ENCODE measurements around the gene SNAI3. TPM values are rescaled to one million over a fixed set of nuclear protein-coding genes. Genes with fewer than 3 reads are reported as not detected.

SNAI3 gene
- total RNA-seq, 1 experiment from 2014 or later = 9.1 TPM

DNA sequence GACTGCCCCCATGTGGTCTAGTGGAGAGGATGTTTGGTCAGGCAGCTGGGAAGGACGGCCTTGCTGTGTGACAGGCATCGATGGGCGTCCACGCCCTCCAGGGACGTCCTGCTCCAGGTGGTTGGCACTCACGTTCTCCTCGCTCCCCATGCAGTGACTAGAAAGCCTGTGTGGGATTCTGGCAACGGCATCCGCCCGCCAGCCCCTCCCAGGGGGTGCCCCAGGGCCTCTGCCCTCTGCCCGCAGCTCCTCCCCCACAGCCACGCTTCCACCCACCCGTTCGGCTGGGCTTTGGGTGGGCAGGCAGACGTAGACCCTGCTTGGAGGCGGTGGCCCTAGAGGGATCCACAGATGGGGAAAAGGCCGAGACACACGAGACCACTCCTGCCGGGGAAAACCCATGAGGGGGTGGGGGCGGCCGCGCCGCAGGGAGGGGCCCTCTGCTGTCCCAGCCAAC lies 52.6 kb downstream of the SNAI3 start:
- H3K9me3 Mint-ChIP-seq = no peaks in the 10 kb centered on the region
- ChIA-PET POLR2A (interaction anchor here (1.1 to 1.9 kb wide), 2 partner anchors 24 to 63 kb away, joined by 5 to 6 read pairs; partner anchors contain the start of gene ZC3H18), CTCF (interaction anchor here (0.5 to 3.4 kb wide), 24 partner anchors 9 to 212 kb away, joined by 3 to 17 read pairs (median 4); partner anchors contain the start of gene ZC3H18)
- H3K27me3 Mint-ChIP-seq (ENCODE audit: low read depth) = peaks cover 10% of the 10 kb centered on the region
- TF ChIP-seq, protein P1, sequence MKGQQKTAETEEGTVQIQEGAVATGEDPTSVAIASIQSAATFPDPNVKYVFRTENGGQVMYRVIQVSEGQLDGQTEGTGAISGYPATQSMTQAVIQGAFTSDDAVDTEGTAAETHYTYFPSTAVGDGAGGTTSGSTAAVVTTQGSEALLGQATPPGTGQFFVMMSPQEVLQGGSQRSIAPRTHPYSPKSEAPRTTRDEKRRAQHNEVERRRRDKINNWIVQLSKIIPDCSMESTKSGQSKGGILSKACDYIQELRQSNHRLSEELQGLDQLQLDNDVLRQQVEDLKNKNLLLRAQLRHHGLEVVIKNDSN (CRISPR knock-in tag; IDR thresholded peaks at IDR 0.05) = 0 out of 2 replicates have a peak, but pooled peaks have one; percentile 4
- TF ChIP-seq JAZF1 (CRISPR knock-in tag; IDR thresholded peaks at IDR 0.05) = no peak
- H3K4me3 Mint-ChIP-seq = peak overlapping the region; percentile 69
- no peak overlapping the region for H3K27ac Mint-ChIP-seq
- peaks cover 17% of the 10 kb centered on the region; the same call in 1 of the 2 replicates for H3K36me3 Mint-ChIP-seq
- H3K4me1 Mint-ChIP-seq = peaks cover 33% of the 10 kb centered on the region
- DNase-seq (ENCODE audit: low spot score) = peak; percentile 67
- peak; percentile 45 for ATAC-seq

DNA sequence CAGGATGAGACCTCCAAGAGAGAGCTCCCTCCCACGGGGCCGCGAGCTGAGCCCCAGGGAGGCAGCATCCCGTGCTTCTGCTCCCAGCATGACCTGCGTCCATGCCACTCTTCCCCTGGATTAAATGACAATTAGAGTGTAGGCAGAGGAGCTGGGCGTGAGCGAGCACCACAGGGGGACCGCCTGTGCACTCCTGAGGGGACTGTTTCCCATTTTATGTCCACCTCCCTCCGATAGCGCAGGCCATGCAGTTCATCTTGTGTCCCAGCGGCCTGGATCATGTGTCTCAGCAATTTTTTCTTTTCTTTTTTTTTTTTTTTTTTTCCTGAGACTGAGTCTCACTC lies 53.7 kb downstream of the SNAI3 start:
- Mint-ChIP-seq H3K27ac (peak overlapping the region; percentile 83), H3K27me3 (ENCODE audit: low read depth) (peaks cover 10% of the 10 kb centered on the region), H3K4me1 (peaks cover 21% of the 10 kb centered on the region), H3K4me3 (no peak overlapping the region), H3K9me3 (no peaks in the 10 kb centered on the region), H3K36me3 (peaks cover 19% of the 10 kb centered on the region)
- TF ChIP-seq, protein P2, sequence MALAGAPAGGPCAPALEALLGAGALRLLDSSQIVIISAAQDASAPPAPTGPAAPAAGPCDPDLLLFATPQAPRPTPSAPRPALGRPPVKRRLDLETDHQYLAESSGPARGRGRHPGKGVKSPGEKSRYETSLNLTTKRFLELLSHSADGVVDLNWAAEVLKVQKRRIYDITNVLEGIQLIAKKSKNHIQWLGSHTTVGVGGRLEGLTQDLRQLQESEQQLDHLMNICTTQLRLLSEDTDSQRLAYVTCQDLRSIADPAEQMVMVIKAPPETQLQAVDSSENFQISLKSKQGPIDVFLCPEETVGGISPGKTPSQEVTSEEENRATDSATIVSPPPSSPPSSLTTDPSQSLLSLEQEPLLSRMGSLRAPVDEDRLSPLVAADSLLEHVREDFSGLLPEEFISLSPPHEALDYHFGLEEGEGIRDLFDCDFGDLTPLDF (CRISPR knock-in tag; IDR thresholded peaks at IDR 0.05) = no peak
- TF ChIP-seq ZNF423 (CRISPR knock-in tag; IDR thresholded peaks at IDR 0.05) (no peak), TEAD4 (CRISPR knock-in tag; IDR thresholded peaks at IDR 0.05) (no peak), FOXK1 (CRISPR knock-in tag; IDR thresholded peaks at IDR 0.05) (no peak), ETV6 (CRISPR knock-in tag; IDR thresholded peaks at IDR 0.05) (no peak), JUN (CRISPR knock-in tag; IDR thresholded peaks at IDR 0.05) (no peak), ZNF671 (CRISPR knock-in tag; IDR thresholded peaks at IDR 0.05) (no peak)
- TF ChIP-seq, protein P3, sequence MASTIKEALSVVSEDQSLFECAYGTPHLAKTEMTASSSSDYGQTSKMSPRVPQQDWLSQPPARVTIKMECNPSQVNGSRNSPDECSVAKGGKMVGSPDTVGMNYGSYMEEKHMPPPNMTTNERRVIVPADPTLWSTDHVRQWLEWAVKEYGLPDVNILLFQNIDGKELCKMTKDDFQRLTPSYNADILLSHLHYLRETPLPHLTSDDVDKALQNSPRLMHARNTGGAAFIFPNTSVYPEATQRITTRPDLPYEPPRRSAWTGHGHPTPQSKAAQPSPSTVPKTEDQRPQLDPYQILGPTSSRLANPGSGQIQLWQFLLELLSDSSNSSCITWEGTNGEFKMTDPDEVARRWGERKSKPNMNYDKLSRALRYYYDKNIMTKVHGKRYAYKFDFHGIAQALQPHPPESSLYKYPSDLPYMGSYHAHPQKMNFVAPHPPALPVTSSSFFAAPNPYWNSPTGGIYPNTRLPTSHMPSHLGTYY (CRISPR knock-in tag; IDR thresholded peaks at IDR 0.05) = no peak
- TF ChIP-seq, protein P4, sequence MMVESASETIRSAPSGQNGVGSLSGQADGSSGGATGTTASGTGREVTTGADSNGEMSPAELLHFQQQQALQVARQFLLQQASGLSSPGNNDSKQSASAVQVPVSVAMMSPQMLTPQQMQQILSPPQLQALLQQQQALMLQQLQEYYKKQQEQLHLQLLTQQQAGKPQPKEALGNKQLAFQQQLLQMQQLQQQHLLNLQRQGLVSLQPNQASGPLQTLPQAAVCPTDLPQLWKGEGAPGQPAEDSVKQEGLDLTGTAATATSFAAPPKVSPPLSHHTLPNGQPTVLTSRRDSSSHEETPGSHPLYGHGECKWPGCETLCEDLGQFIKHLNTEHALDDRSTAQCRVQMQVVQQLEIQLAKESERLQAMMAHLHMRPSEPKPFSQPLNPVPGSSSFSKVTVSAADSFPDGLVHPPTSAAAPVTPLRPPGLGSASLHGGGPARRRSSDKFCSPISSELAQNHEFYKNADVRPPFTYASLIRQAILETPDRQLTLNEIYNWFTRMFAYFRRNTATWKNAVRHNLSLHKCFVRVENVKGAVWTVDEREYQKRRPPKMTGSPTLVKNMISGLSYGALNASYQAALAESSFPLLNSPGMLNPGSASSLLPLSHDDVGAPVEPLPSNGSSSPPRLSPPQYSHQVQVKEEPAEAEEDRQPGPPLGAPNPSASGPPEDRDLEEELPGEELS (CRISPR knock-in tag; IDR thresholded peaks at IDR 0.05) = no peak
- no peak for DNase-seq (ENCODE audit: low spot score)
- ATAC-seq = no peak
- CTCF ChIA-PET = interaction anchor here (0.6 to 3.4 kb wide), 12 partner anchors 11 to 131 kb away, joined by 3 to 17 read pairs (median 5); no protein-coding TSS in a partner anchor
- POLR2A ChIA-PET = interaction anchor here (1.0 to 1.9 kb wide), 3 partner anchors 13 to 62 kb away, joined by 3 to 6 read pairs (median 5); partner anchors contain the start of gene ZC3H18

DNA sequence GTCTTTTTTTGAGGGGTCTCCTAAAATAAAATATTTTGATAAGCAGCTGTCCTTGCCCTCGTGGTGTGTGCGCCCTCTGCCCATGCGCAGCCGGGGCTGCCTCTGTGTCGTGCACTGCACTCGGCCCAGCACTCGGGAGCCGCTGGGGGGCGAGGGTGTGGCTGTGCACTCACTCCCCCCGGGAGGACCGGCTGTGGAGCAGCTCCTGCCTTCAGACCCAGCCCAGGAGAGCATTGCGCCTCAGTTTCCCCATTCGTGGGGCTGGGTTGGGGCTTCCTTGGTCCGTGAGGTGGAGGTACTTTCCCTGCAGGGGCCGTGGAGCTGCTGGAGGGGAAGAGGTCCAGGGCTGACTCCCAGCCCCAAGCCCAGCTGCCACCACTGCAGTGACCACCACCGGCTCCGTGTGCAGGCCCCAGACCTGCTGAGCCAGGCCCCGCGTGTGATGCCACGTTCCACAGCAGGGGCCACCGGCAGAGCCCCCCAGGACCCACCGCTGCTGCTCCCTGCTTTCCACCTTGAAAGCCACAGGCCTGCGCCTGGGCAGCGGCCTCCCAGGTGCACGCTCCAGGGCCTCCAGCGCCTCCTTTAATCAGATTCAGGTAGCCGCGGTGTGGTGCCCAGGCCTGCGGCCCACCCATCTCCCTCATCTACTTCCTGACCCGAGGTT lies 54.3 kb downstream of the SNAI3 start:
- H3K27ac Mint-ChIP-seq = peak overlapping the region; percentile 83; the same call in 1 of the 2 replicates
- ChIA-PET POLR2A (interaction anchor here (1.0 to 1.9 kb wide), 2 partner anchors 12 to 22 kb away, joined by 3 to 6 read pairs; no protein-coding TSS in a partner anchor), CTCF (interaction anchor here (0.6 to 3.7 kb wide), 10 partner anchors 14 to 115 kb away, joined by 4 to 29 read pairs (median 14); no protein-coding TSS in a partner anchor)
- H3K4me3 Mint-ChIP-seq = no peak overlapping the region
- H3K27me3 Mint-ChIP-seq (ENCODE audit: low read depth) = peaks cover 10% of the 10 kb centered on the region
- H3K9me3 Mint-ChIP-seq = no peaks in the 10 kb centered on the region
- DNase-seq (ENCODE audit: low spot score) (no peak), ATAC-seq (no peak)
- H3K36me3 Mint-ChIP-seq = peaks cover 23% of the 10 kb centered on the region
- peaks cover 16% of the 10 kb centered on the region for H3K4me1 Mint-ChIP-seq
- TF ChIP-seq, protein P4 (CRISPR knock-in tag; IDR thresholded peaks at IDR 0.05) = no peak
- no peak for TF ChIP-seq EMX1 (CRISPR knock-in tag; IDR thresholded peaks at IDR 0.05)
- TF ChIP-seq, protein P2 (CRISPR knock-in tag; IDR thresholded peaks at IDR 0.05) = no peak
- TF ChIP-seq, protein P5, sequence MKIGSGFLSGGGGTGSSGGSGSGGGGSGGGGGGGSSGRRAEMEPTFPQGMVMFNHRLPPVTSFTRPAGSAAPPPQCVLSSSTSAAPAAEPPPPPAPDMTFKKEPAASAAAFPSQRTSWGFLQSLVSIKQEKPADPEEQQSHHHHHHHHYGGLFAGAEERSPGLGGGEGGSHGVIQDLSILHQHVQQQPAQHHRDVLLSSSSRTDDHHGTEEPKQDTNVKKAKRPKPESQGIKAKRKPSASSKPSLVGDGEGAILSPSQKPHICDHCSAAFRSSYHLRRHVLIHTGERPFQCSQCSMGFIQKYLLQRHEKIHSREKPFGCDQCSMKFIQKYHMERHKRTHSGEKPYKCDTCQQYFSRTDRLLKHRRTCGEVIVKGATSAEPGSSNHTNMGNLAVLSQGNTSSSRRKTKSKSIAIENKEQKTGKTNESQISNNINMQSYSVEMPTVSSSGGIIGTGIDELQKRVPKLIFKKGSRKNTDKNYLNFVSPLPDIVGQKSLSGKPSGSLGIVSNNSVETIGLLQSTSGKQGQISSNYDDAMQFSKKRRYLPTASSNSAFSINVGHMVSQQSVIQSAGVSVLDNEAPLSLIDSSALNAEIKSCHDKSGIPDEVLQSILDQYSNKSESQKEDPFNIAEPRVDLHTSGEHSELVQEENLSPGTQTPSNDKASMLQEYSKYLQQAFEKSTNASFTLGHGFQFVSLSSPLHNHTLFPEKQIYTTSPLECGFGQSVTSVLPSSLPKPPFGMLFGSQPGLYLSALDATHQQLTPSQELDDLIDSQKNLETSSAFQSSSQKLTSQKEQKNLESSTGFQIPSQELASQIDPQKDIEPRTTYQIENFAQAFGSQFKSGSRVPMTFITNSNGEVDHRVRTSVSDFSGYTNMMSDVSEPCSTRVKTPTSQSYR (CRISPR knock-in tag; IDR thresholded peaks at IDR 0.05) = no peak
